IMR-90 (cell line): Measurements from ENCODE around the gene AFMID. TPM values are rescaled to one million over a fixed set of nuclear protein-coding genes. Genes with fewer than 3 reads are reported as not detected.

Source experiments
- CEBPB ChIP-seq: IDR thresholded peaks from 2 replicates; pipeline ENCODE4 v1.6.1; 2012; ENCODE audit warnings: low read depth, low read length, improper control_type of control experiment
- CHD1 ChIP-seq: IDR thresholded peaks from 2 replicates; pipeline ENCODE4 v1.6.1; 2012; ENCODE audit warnings: low read depth, low read length, improper control_type of control experiment
- FOS ChIP-seq: fragments of 150-350 bp; IDR thresholded peaks from 2 replicates; pipeline ENCODE4 v1.6.1; 2016; ENCODE audit warnings: low read depth, low read length
- NFE2L2 ChIP-seq: fragments of 150-350 bp; IDR thresholded peaks from 2 replicates; pipeline ENCODE4 v1.6.1; 2016; ENCODE audit warnings: low read depth, mild to moderate bottlenecking, low read length
- RCOR1 ChIP-seq: IDR thresholded peaks from 2 replicates; pipeline ENCODE4 v1.6.1; 2012; ENCODE audit warnings: mild to moderate bottlenecking, low read length, improper control_type of control experiment; ENCODE audit not compliant: insufficient replicate concordance
- RFX5 ChIP-seq: IDR thresholded peaks from 2 replicates; pipeline ENCODE4 v1.8.0; 2012; ENCODE audit warnings: low read depth, mild to moderate bottlenecking, low read length, moderate library complexity
- SMC3 ChIP-seq: fragments of 150-350 bp; IDR thresholded peaks from 2 replicates; pipeline ENCODE4 v1.6.1; 2016; ENCODE audit warnings: low read depth, mild to moderate bottlenecking, antibody characterized with exemption, low read length, moderate library complexity
- USF2 ChIP-seq: fragments of 150-350 bp; IDR thresholded peaks from 2 replicates; pipeline ENCODE4 v1.6.1; 2017; ENCODE audit warnings: mild to moderate bottlenecking, antibody characterized with exemption, low read length, low read depth
- polyA plus RNA-seq, 3 experiments: library from polyadenylated mRNA; depleted of rRNA; stranded (reverse); fragments of >200 nt; gene quantifications; 2 replicates each; pipeline ENCODE4 v1.2.3, GENCODE V29; 2012; ENCODE audit warnings: low replicate concordance in 1 of 3
- total RNA-seq: library from RNA; depleted of rRNA; stranded (reverse); fragments of >200 nt; gene quantifications from 2 replicates; pipeline ENCODE4 v1.2.3, GENCODE V29; 2012

AFMID gene
- total and polyA plus RNA-seq, 2 of the 4 experiments (the other 2 are of a cell fraction) = 41.0 to 65.1 TPM

- no peak for TF ChIP-seq USF2
- no peak for TF ChIP-seq CHD1
- TF ChIP-seq FOS = no peak
- TF ChIP-seq SMC3 = no peak
- TF ChIP-seq NFE2L2 = no peak
- no peak for TF ChIP-seq CEBPB
- no peak for TF ChIP-seq RCOR1
- TF ChIP-seq RFX5 = no peak
Observed at GRCh38 chr17:78251773-78252103, 64.6 kb downstream of the AFMID start (continued).
